IMR-90 (cell line): ENCODE data around the gene PES1. TPM values are rescaled to one million over a fixed set of nuclear protein-coding genes. Genes with fewer than 3 reads are reported as not detected.

Experiments
- ATAC-seq: fragments of 200-7000 bp; cut with Tn5 transposase; 2 replicates; pipeline ENCODE4 v1.9.1; 2020; ENCODE audit warnings: low read depth, mild to moderate bottlenecking, moderate library complexity
- BruUV-seq: library from RNA; stranded (reverse); fragments of 400-500 nt; replicated peaks from 2 replicates; lab custom pipeline; 2021; lab: Mats Ljungman, UMichigan
- CTCF ChIA-PET: fragments of 300-600 bp; formaldehyde crosslinking; extraction: SDS; loops from one replicate; lab custom pipeline; 2021; ENCODE audit warnings: antibody characterized with exemption; lab: Yijun Ruan, JAX
- POLR2A ChIA-PET: fragments of 300-600 bp; sonication (Branson Sonifier 250); formaldehyde crosslinking; loops from one replicate; lab custom pipeline; 2022; ENCODE audit warnings: antibody characterized with exemption; ENCODE audit not compliant: unreplicated experiment; lab: Charles Lee
- DNase-seq: peaks from one replicate; pipeline ENCODE4 v3.0.0; 2013
- H2AFZ ChIP-seq: replicated peaks from 2 replicates; pipeline ENCODE3; 2013; ENCODE audit warnings: low read length, mild to moderate bottlenecking; ENCODE audit not compliant: poor library complexity
- H2AK5ac ChIP-seq: 2 replicates; pipeline ENCODE4 v1.6.1; 2013; ENCODE audit warnings: low read depth, low read length, inconsistent platforms
- H2AK9ac ChIP-seq: replicated peaks from 2 replicates; pipeline ENCODE3; 2013; ENCODE audit warnings: mild to moderate bottlenecking, low read depth, low read length, moderate library complexity; ENCODE audit not compliant: poor library complexity
- H2BK120ac ChIP-seq: 2 replicates; pipeline ENCODE4 v1.6.1; 2013; ENCODE audit warnings: low read depth, low read length, inconsistent platforms
- H2BK15ac ChIP-seq: 3 replicates; pipeline ENCODE4 v1.6.1; 2013; ENCODE audit warnings: low read depth, low read length, inconsistent platforms
- H2BK20ac ChIP-seq: 2 replicates; pipeline ENCODE4 v1.6.1; 2013; ENCODE audit warnings: low read depth, mild to moderate bottlenecking, inconsistent platforms, low read length, moderate library complexity
- H2BK5ac ChIP-seq: 2 replicates; pipeline ENCODE4 v1.6.1; 2013; ENCODE audit warnings: mild to moderate bottlenecking, low read depth, low read length, inconsistent platforms; ENCODE audit not compliant: poor library complexity, severe bottlenecking
- H3K14ac ChIP-seq: replicated peaks from 2 replicates; pipeline ENCODE4 v1.6.1; 2013; ENCODE audit warnings: low read depth, low read length, inconsistent platforms
- H3K18ac ChIP-seq: 2 replicates; pipeline ENCODE4 v1.6.1; 2013; ENCODE audit warnings: low read depth, low read length, control low read depth
- H3K23ac ChIP-seq: 2 replicates; pipeline ENCODE4 v1.6.1; 2013; ENCODE audit warnings: low read depth, low read length, inconsistent platforms
- H3K27ac ChIP-seq: 2 replicates; pipeline ENCODE4 v1.5.1; 2013; ENCODE audit warnings: mild to moderate bottlenecking, control low read depth, low read length; ENCODE audit not compliant: insufficient read depth
- H3K27me3 ChIP-seq: 2 replicates; pipeline ENCODE4 v1.6.1; 2013; ENCODE audit warnings: low read length; ENCODE audit not compliant: control insufficient read depth, insufficient read depth
- H3K36me3 ChIP-seq: 2 replicates; pipeline ENCODE4 v1.6.1; 2013; ENCODE audit warnings: low read length, mixed read lengths; ENCODE audit not compliant: control insufficient read depth, insufficient read depth
- H3K4ac ChIP-seq: 2 replicates; pipeline ENCODE4 v1.6.1; 2013; ENCODE audit warnings: low read depth, low read length, inconsistent platforms
- H3K4me1 ChIP-seq: 2 replicates; pipeline ENCODE4 v1.6.1; 2013; ENCODE audit warnings: low read length, mixed read lengths; ENCODE audit not compliant: control insufficient read depth, insufficient read depth
- H3K4me2 ChIP-seq: 2 replicates; pipeline ENCODE4 v1.6.1; 2013; ENCODE audit warnings: low read depth, mild to moderate bottlenecking, control low read depth, low read length, moderate library complexity
- H3K4me3 ChIP-seq: 2 replicates; pipeline ENCODE4 v1.5.1; 2013; ENCODE audit warnings: low read depth, mild to moderate bottlenecking, control low read depth, low read length, moderate library complexity; ENCODE audit not compliant: insufficient read depth
- H3K56ac ChIP-seq: 2 replicates; pipeline ENCODE4 v1.6.1; 2013; ENCODE audit warnings: low read length, inconsistent platforms; ENCODE audit not compliant: insufficient read depth; ENCODE audit errors: extremely low read depth
- H3K79me1 ChIP-seq, 2 experiments: 2 replicates each; pipeline ENCODE4 v1.6.1; 2013; ENCODE audit warnings: low read length in 2 of 2, inconsistent platforms in 1 of 2, low read depth in 1 of 2
- H3K9ac ChIP-seq: 2 replicates; pipeline ENCODE4 v1.6.1; 2013; ENCODE audit warnings: low read depth, low read length, control low read depth
- H3K9me1 ChIP-seq: 2 replicates; pipeline ENCODE4 v1.6.1; 2013; ENCODE audit warnings: low read length, inconsistent platforms; ENCODE audit not compliant: insufficient read depth
- H3K9me3 ChIP-seq: 2 replicates; pipeline ENCODE4 v1.6.1; 2013; ENCODE audit warnings: low read length; ENCODE audit not compliant: control insufficient read depth, insufficient read depth
- H4K20me1 ChIP-seq: 2 replicates; pipeline ENCODE4 v1.6.1; 2013; ENCODE audit warnings: low read length, inconsistent platforms; ENCODE audit not compliant: insufficient read depth
- H4K5ac ChIP-seq: 2 replicates; pipeline ENCODE4 v1.6.1; 2013; ENCODE audit warnings: mild to moderate bottlenecking, low read depth, low read length, control low read depth
- H4K8ac ChIP-seq, 2 experiments: 2 replicates each; pipeline ENCODE4 v1.6.1; 2013; ENCODE audit warnings: low read depth in 2 of 2, low read length in 2 of 2, control low read depth in 1 of 2, inconsistent platforms in 1 of 2
- H4K91ac ChIP-seq: 2 replicates; pipeline ENCODE4 v1.6.1; 2013; ENCODE audit warnings: low read depth, low read length, inconsistent platforms; ENCODE audit not compliant: insufficient read depth
- BHLHE40 ChIP-seq: fragments of 150-350 bp; IDR thresholded peaks from 2 replicates; pipeline ENCODE4 v1.6.1; 2016; ENCODE audit warnings: mild to moderate bottlenecking, low read depth, low read length
- CEBPB ChIP-seq: IDR thresholded peaks from 2 replicates; pipeline ENCODE4 v1.6.1; 2012; ENCODE audit warnings: low read depth, low read length, improper control_type of control experiment
- CHD1 ChIP-seq: IDR thresholded peaks from 2 replicates; pipeline ENCODE4 v1.6.1; 2012; ENCODE audit warnings: low read depth, low read length, improper control_type of control experiment
- MAFK ChIP-seq: IDR thresholded peaks from 2 replicates; pipeline ENCODE4 v1.6.1; 2012; ENCODE audit warnings: low read depth, low read length, improper control_type of control experiment
- MAZ ChIP-seq: IDR thresholded peaks from 2 replicates; pipeline ENCODE4 v1.6.1; 2012; ENCODE audit warnings: low read depth, mild to moderate bottlenecking, low read length, improper control_type of control experiment, moderate library complexity, borderline replicate concordance
- MXI1 ChIP-seq: IDR thresholded peaks from 2 replicates; pipeline ENCODE4 v1.6.1; 2012; ENCODE audit warnings: low read depth, mild to moderate bottlenecking, low read length, moderate library complexity, borderline replicate concordance
- NFE2L2 ChIP-seq: fragments of 150-350 bp; IDR thresholded peaks from 2 replicates; pipeline ENCODE4 v1.6.1; 2016; ENCODE audit warnings: low read depth, mild to moderate bottlenecking, low read length
- POLR2A ChIP-seq: IDR thresholded peaks from 2 replicates; pipeline ENCODE4 v1.6.1; 2012; ENCODE audit warnings: mild to moderate bottlenecking, low read depth, low read length
- RAD21 ChIP-seq: IDR thresholded peaks from 2 replicates; pipeline ENCODE4 v1.6.1; 2012; ENCODE audit warnings: low read length, improper control_type of control experiment
- RCOR1 ChIP-seq: IDR thresholded peaks from 2 replicates; pipeline ENCODE4 v1.6.1; 2012; ENCODE audit warnings: mild to moderate bottlenecking, low read length, improper control_type of control experiment; ENCODE audit not compliant: insufficient replicate concordance
- RFX5 ChIP-seq: IDR thresholded peaks from 2 replicates; pipeline ENCODE4 v1.8.0; 2012; ENCODE audit warnings: low read depth, mild to moderate bottlenecking, low read length, moderate library complexity
- SMC3 ChIP-seq: fragments of 150-350 bp; IDR thresholded peaks from 2 replicates; pipeline ENCODE4 v1.6.1; 2016; ENCODE audit warnings: low read depth, mild to moderate bottlenecking, antibody characterized with exemption, low read length, moderate library complexity
- WGBS, 2 experiments: methylation state at CpG; one replicate each; pipeline versions ENCODE4 v1.1.5 to v1.1.7; 2013; ENCODE audit warnings: missing lambda C conversion rate in 2 of 2; ENCODE audit not compliant: insufficient read length in 1 of 2; ENCODE audit errors: extremely low coverage in 2 of 2; 5-methylcytosine and 5-hydroxymethylcytosine counted together
- dilution Hi-C: fragments of 300-500 bp; cut with HindIII; formaldehyde crosslinking; loops from one replicate; pipeline ENCODE4 v1.14.3; 2018; ENCODE audit warnings: low sequenced_read_pairs; ENCODE audit not compliant: unreplicated experiment
- in situ Hi-C: fragments of 300-500 bp; cut with MboI; formaldehyde crosslinking; loops from 3 replicates; pipeline ENCODE4 v1.14.3; 2019; ENCODE audit warnings: low sequenced_read_pairs, inconsistent platforms, mixed read lengths
- intact Hi-C: fragments of 100-400 bp; cut with micrococcal nuclease; formaldehyde crosslinking; loops from 2 replicates; pipeline ENCODE4 v1.10.0; 2022
- polyA plus RNA-seq, 3 experiments: library from polyadenylated mRNA; depleted of rRNA; stranded (reverse); fragments of >200 nt; gene quantifications; 2 replicates each; pipeline ENCODE4 v1.2.3, GENCODE V29; 2012; ENCODE audit warnings: low replicate concordance in 1 of 3
- total RNA-seq: library from RNA; depleted of rRNA; stranded (reverse); fragments of >200 nt; gene quantifications from 2 replicates; pipeline ENCODE4 v1.2.3, GENCODE V29; 2012
- TF ChIP-seq, protein P1 (sequence below): conservative IDR thresholded peaks from 2 replicates; pipeline ENCODE4 v1.5.1; 2012; ENCODE audit warnings: mild to moderate bottlenecking, low read depth, low read length, improper control_type of control experiment
- TF ChIP-seq, protein P2 (sequence below): fragments of 150-350 bp; IDR thresholded peaks from 2 replicates; pipeline ENCODE4 v1.6.1; 2016; ENCODE audit warnings: low read depth, mild to moderate bottlenecking, low read length, moderate library complexity, borderline replicate concordance
- TF ChIP-seq, protein P3 (sequence below): fragments of 150-350 bp; IDR thresholded peaks from 2 replicates; pipeline ENCODE4 v1.6.1; 2017; ENCODE audit warnings: mild to moderate bottlenecking, antibody characterized with exemption, low read length, low read depth

PES1 gene
- total and polyA plus RNA-seq, 2 of the 4 experiments (the other 2 are of a cell fraction): 120 to 142 TPM

DNA sequence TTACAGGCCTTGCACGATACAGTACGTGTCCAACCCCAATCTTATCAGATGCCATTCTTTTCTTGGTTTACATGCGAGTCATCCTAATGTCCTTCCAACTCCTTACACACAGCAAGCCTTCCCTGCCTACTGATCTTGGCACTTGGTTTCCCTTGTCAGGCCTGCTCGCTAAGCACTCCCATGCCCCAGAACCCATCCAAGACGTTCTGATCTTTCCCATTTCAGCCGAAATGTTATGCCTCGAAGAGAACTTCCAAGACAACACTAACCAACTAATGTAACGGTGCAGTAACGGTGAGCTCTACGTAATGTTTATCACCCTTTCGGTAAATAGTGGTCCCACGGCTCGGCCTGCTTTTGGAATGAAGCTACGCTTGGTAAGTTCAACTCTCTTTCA, 521 bp downstream of the PES1 start:
- H4K91ac ChIP-seq: peak overlapping the region; percentile 39
- H2BK20ac ChIP-seq: no peak overlapping the region
- H3K36me3 ChIP-seq: peaks cover 28% of the 10 kb centered on the region
- H3K18ac ChIP-seq: peak overlapping the region; percentile 7
- H3K23ac ChIP-seq: peak overlapping the region; percentile 43
- no peaks in the 10 kb centered on the region for H3K4me1 ChIP-seq
- H4K5ac ChIP-seq: peak overlapping the region; percentile 81
- no peak for ATAC-seq
- H2AK5ac ChIP-seq: peak overlapping the region; percentile 81
- peak overlapping the region; percentile 99 for H3K4me2 ChIP-seq
- H3K9ac ChIP-seq: peak overlapping the region; percentile 90
- peak overlapping the region; percentile 67 for H3K27ac ChIP-seq
- peak overlapping the region; percentile 71 to 86 for H4K8ac ChIP-seq
- intact Hi-C loops: no loop called here
- H3K79me1 ChIP-seq: peaks cover 31 to 38% of the 10 kb centered on the region in 2 experiments
- no peaks in the 10 kb centered on the region for H3K9me3 ChIP-seq
- no peak overlapping the region for H2BK15ac ChIP-seq
- in situ Hi-C loops: no loop called here
- no peak overlapping the region for H2BK120ac ChIP-seq
- peaks cover 11% of the 10 kb centered on the region; the same call in 1 of the 2 replicates for H4K20me1 ChIP-seq
- peak overlapping the region; percentile 71 for H3K14ac ChIP-seq
- dilution Hi-C loops: no loop called here
- H2BK5ac ChIP-seq: peak overlapping the region; percentile 25
- H3K27me3 ChIP-seq: peaks cover 11% of the 10 kb centered on the region
- TF ChIP-seq CEBPB: no peak
- no peak; the same call in none of the 2 replicates for TF ChIP-seq POLR2A
- TF ChIP-seq, protein P1, sequence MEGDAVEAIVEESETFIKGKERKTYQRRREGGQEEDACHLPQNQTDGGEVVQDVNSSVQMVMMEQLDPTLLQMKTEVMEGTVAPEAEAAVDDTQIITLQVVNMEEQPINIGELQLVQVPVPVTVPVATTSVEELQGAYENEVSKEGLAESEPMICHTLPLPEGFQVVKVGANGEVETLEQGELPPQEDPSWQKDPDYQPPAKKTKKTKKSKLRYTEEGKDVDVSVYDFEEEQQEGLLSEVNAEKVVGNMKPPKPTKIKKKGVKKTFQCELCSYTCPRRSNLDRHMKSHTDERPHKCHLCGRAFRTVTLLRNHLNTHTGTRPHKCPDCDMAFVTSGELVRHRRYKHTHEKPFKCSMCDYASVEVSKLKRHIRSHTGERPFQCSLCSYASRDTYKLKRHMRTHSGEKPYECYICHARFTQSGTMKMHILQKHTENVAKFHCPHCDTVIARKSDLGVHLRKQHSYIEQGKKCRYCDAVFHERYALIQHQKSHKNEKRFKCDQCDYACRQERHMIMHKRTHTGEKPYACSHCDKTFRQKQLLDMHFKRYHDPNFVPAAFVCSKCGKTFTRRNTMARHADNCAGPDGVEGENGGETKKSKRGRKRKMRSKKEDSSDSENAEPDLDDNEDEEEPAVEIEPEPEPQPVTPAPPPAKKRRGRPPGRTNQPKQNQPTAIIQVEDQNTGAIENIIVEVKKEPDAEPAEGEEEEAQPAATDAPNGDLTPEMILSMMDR: no peak
- TF ChIP-seq MAFK: no peak
- TF ChIP-seq, protein P2, sequence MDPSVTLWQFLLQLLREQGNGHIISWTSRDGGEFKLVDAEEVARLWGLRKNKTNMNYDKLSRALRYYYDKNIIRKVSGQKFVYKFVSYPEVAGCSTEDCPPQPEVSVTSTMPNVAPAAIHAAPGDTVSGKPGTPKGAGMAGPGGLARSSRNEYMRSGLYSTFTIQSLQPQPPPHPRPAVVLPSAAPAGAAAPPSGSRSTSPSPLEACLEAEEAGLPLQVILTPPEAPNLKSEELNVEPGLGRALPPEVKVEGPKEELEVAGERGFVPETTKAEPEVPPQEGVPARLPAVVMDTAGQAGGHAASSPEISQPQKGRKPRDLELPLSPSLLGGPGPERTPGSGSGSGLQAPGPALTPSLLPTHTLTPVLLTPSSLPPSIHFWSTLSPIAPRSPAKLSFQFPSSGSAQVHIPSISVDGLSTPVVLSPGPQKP: no peak
- TF ChIP-seq RFX5: no peak
- TF ChIP-seq, protein P3, sequence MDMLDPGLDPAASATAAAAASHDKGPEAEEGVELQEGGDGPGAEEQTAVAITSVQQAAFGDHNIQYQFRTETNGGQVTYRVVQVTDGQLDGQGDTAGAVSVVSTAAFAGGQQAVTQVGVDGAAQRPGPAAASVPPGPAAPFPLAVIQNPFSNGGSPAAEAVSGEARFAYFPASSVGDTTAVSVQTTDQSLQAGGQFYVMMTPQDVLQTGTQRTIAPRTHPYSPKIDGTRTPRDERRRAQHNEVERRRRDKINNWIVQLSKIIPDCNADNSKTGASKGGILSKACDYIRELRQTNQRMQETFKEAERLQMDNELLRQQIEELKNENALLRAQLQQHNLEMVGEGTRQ: no peak
- no peak for TF ChIP-seq MXI1
- no peak for TF ChIP-seq RCOR1
- TF ChIP-seq NFE2L2: no peak
- no peak for TF ChIP-seq MAZ
- TF ChIP-seq RAD21: no peak
- TF ChIP-seq CHD1: no peak
- no peak for TF ChIP-seq SMC3
- TF ChIP-seq BHLHE40: no peak
- CTCF ChIA-PET: interaction anchor here (1.1 kb wide), 1 partner anchor 15 kb away, joined by 3 read pairs; no protein-coding TSS in a partner anchor
- BruUV-seq: TSS peak; percentile 54
- POLR2A ChIA-PET: no interaction called here
- peak overlapping the region; percentile 33 for H2AFZ ChIP-seq
- H3K4me3 ChIP-seq: peak overlapping the region; percentile 96
- 3% methylated on average over 11 of the region's 14 CpGs; no CpG with 5 or more reads in 1 of the 2 experiments for WGBS, 2 experiments
- H2AK9ac ChIP-seq: peak overlapping the region; percentile 87
- H3K4ac ChIP-seq: peak overlapping the region; percentile 67
- peak overlapping the region; percentile 78 for H3K56ac ChIP-seq
- peak; percentile 56 for DNase-seq
- H3K9me1 ChIP-seq: 0 out of 2 replicates have a peak, but pooled peaks cover 4% of the 10 kb centered on the region
